ENCODE results near the gene NBPF3.
"Not testable (repeated sequence)": the region's sequence is repeated elsewhere in the genome, so short reads cannot be mapped to it uniquely, and the experiment has no call there.

NBPF3 gene

DNA sequence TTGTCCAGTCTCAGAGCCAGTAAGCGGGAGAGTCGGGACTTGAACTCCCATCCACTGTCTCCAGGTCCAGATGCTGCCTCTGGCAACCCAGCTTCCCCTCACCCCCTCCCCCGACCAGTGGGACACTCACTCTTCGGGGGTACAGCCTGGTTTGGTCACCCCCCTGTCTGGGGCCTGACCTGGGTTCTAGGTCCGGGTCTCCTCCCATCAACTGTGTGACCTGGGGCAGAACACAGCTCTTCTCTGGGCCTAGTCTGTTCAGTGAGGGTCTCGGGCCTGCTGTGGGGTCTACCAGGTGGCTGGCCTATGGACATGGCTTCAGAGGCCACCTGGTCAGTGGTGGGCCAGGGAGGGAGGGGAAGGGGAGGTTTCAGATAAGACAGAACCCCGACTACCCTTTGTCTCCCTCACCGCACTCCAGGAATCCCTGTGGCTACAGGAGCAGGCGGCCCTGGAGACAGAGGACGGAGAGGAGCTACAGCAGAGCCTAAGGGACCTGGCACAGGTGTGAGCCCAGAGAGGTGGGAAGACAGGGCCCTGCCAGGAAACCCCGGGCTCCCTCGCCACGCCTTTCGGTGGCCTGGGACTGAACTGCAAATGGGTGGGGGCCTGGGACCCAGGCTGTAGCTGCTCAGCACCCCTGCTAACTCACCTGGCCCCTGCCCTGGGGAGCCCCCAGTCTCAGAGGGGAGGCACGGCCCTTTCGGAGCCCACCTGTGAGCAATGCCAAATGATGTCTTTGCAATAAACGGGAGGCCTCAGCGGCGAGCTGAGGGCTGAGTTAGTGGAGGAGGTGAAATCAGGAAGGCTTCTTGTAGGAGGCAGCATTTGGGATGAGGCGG, 4.1 kb upstream of the NBPF3 start:
- DNase-seq (ENCODE audit: low read depth) = no peak
- TF ChIP-seq, protein P1, sequence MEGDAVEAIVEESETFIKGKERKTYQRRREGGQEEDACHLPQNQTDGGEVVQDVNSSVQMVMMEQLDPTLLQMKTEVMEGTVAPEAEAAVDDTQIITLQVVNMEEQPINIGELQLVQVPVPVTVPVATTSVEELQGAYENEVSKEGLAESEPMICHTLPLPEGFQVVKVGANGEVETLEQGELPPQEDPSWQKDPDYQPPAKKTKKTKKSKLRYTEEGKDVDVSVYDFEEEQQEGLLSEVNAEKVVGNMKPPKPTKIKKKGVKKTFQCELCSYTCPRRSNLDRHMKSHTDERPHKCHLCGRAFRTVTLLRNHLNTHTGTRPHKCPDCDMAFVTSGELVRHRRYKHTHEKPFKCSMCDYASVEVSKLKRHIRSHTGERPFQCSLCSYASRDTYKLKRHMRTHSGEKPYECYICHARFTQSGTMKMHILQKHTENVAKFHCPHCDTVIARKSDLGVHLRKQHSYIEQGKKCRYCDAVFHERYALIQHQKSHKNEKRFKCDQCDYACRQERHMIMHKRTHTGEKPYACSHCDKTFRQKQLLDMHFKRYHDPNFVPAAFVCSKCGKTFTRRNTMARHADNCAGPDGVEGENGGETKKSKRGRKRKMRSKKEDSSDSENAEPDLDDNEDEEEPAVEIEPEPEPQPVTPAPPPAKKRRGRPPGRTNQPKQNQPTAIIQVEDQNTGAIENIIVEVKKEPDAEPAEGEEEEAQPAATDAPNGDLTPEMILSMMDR (IDR thresholded peaks at IDR 0.05; ENCODE audit: insufficient read depth, low read depth, low read length, missing control alignments) = no peak
- H3K4me3 ChIP-seq (ENCODE audit: low read depth, low read length) = no peak overlapping the region

DNA sequence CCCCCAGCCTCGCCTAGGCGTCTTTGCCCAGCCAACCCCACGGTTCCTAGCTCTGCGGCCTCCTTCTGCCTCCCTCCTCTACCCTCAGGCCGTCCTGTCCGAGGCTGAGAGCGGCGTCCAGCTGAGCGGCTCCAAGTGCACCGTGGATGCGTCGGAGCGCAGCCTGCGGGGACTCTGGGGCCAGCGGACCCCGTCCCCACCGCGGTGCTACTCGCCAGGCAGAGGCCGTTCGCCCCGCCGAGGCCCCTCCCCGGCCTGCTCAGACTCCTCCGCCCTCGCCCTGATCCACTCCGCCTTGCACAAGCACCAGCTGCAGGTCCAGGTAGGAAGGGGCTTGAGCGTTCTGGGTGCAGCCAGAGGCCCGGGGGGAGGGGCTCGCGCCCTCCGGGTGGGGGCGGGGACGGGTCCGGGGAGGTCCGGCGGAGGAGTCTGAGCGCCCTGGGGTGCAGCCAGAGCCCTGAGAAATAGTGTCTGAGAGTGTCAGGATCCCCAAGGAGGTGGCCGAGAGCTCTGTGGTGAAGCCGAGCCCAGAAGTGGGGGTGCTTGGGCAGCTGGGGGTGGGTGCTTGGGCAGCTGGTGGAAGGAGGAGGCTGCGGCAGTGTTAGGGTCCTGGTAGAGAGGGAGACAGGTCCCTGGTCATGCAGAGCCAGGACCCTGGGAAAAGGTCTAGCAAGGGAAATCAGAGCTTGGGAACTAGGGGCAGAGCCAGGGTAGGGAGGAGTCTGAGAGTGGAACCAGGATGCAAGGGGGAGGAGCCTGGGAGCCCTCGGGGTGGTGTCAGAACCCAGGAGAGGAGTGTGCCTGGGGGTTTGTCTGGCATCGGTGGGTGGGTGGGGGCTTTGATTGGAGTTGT, 3.2 kb upstream of the NBPF3 start:
- TF ChIP-seq, protein P1 (IDR thresholded peaks at IDR 0.05; ENCODE audit: insufficient read depth, low read depth, low read length, missing control alignments) = no peak
- H3K4me3 ChIP-seq (ENCODE audit: low read depth, low read length) = no peak overlapping the region
- no peak for DNase-seq (ENCODE audit: low read depth)

DNA sequence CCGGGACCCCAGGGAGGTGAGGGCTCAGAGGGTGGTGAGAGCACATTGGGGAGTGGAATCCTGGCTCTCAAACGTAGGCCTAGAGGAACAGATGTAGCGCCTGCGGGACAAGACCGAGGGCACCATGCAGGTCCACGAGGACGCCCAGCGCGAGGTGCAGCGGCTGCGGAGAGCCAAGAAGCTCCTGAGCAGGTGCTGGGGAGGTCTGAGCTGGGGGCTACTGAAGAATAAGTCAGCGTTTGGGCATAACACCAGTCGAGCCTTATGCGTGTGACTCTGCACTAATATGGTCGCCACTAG, 2.6 kb upstream of the NBPF3 start:
- no peak overlapping the region for H3K4me3 ChIP-seq (ENCODE audit: low read depth, low read length)
- TF ChIP-seq, protein P1 (IDR thresholded peaks at IDR 0.05; ENCODE audit: insufficient read depth, low read depth, low read length, missing control alignments) = no peak
- no peak for DNase-seq (ENCODE audit: low read depth)

DNA sequence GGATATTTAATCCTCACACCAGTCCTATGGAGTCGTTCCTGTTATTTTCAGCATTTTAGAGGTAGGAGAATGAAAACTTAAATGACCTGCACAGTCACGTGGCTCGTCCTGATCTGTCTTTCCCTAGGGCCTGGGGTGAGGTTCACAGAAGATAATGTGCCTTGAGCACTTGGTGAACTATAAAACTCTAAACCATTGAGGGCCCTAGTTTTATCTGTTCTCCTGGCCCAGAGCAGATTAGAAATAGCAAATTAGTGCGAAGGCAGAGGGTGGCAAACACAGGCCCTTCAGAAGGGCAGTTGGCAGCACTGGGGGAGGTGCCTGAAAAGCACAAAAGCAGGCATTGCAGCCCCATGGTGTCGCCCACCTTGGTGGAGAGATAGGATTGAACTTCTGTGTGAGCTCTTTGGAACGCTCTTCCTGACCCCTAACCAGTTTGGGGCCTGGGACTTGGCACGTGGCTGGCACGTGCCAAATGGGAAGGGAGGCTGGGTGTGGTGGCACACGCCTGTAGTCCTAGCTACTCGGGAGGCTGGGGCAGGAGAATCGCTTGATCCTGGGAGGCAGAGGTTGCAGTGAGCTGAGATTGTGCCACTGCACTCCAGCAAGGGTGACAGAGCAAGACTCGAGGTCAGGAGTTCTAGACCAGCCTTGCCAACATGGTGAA, 1.2 kb upstream of the NBPF3 start:
- not testable (repeated sequence) for DNase-seq (ENCODE audit: low read depth); H3K4me3 ChIP-seq (ENCODE audit: low read depth, low read length)

DNA sequence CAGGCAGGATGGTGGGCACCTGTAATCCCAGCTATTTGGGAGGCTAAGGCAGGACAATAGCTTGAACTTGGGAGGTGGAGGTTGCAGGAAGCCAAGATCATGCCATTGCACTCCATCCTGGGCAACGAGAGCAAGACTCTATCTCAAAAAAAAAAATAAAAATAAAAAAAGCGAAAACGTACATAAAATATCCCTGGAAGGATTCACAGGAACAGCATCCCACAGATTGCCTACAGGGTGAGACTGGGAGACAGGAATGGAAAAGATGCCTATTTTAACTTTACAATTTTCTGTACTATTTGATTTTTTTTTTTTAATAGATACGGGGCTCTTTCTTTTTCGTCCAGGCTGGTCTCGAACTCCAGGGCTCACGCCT, 604 bp upstream of the NBPF3 start:
- no peak for DNase-seq (ENCODE audit: low read depth)
- TF ChIP-seq, protein P1 (IDR thresholded peaks at IDR 0.05; ENCODE audit: insufficient read depth, low read depth, low read length, missing control alignments) = no peak
- H3K4me3 ChIP-seq (ENCODE audit: low read depth, low read length) = peak overlapping the region; percentile 40

DNA sequence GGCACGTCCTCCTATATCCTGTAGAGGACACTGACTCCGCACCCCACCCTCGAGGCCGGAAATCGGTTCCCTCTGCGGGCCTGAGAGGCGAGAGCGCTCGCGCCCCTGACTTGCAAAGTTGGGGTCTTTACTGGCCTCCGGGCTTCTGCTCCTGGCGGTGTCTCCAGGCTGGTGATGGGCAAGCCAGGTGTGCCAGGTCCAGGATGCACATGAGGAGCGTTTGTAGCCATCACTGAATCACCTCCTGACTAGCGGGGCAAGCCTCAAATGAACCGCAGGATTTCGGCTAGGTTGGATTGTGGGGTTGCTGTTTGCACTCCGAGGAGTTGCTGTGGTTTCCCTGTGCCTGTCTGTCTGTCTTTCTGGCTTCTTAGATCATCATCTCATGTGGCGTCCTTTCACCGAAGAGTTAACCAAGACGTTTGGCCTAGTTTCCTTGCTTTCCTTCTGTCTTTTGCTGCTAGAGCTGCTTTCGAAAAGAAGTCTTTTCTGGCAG, 741 bp downstream of the NBPF3 start:
- not testable (repeated sequence) for DNase-seq (ENCODE audit: low read depth)
- H3K4me3 ChIP-seq (ENCODE audit: low read depth, low read length) = peak overlapping the region; percentile 40

DNA sequence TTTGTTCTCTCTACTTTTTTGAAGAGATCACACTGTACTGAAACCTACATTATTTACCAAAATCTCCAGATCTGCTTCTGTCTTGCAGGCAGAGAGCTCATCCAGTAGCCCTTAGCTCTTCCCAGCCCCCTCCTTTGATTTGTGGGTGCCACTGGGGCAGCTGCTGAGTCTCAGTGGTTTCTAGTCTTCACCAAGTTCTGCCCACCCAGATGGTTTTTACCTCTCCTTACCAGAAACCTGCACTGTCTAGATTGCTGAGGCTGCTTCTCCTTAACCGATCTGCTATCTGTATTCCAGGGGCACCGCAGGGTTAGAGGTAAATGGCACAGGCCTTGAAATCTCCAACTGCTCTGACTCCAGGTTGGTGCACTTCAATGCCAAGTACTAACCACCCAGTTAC, 6.7 kb downstream of the NBPF3 start:
- DNase-seq (ENCODE audit: low read depth) = not testable (repeated sequence)

DNA sequence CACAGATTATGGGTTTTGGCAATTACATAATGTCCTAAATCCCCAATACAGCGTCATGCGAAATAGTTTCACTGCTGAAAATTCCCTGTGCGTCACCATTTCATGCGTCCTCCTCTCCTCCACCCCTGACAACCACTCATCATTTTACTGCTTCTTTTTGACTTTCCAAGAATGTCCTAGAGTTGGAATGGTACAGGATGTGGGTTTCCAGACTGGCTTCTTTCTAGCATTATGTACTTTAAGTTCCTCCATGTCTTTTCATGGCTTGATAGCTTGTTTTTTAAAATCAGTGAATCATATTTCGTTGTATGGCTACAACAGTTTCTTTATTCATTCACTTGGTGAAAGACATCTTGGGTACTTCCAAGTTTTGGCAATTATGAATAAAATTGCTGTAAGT, 7.4 kb downstream of the NBPF3 start:
- H3K4me3 ChIP-seq (ENCODE audit: low read depth, low read length) = no peak overlapping the region
- TF ChIP-seq, protein P1 (IDR thresholded peaks at IDR 0.05; ENCODE audit: insufficient read depth, low read depth, low read length, missing control alignments) = no peak
- DNase-seq (ENCODE audit: low read depth) = no peak

More for the DNA sequence above, 6.7 kb downstream of the NBPF3 start:
- H3K4me3 ChIP-seq (ENCODE audit: low read depth, low read length) = not testable (repeated sequence)
